ENCODE measurements around the gene RGS16.

The RGS16 gene, protein sequence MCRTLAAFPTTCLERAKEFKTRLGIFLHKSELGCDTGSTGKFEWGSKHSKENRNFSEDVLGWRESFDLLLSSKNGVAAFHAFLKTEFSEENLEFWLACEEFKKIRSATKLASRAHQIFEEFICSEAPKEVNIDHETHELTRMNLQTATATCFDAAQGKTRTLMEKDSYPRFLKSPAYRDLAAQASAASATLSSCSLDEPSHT

DNA sequence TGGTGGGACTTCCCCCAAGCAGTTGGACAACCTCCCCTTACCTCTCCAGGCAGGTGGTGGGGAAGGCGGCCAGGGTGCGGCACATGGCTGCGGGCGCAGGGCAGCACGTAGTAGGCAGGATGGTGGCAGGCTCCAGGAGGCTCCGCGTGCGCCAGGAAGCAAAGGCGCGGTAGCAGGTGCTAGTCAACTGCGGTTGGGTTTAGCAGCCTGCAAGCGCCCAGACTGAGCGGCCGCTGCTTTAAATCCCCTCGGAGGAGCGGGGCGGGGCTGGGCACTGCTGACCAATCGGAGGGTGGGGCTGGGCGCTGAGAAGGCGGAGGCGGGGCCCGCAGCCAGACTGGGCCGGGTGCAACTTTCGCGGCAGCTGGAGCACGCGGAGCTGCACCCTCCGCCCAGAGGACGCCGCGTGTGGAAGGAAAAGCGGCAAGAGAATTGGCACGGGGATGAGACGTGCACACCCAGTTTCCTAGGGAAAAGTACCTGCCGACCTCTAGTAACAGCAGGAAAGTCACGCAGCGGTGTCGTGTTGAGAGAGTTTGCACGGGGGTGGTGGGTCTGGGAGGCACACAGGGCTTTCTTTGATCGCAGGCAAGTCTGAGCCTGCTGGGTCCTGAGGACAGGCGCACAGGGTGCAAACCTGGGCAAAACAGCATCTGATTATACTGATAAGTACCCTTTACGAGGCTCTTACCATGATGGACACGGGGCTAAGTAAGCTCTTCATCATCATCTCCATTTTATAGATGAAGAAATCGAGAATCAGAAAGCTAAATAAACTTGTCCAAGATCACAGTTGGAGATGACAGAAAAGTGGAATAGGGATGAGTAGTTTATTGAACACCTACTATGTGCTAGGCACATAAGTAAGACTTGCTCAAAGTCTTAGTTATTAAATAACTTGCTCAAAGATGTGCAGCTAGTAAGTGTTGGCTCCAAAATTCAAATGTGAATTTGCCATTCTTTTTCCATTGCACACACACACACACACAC lies at the start of gene RGS16:
TSS of gene RGS16 (minus strand) at position 215 of the 990 bp plus-strand sequence. CDS start at position 85, 130 bp downstream.
- peak; percentile 91 for DNase-seq

DNA sequence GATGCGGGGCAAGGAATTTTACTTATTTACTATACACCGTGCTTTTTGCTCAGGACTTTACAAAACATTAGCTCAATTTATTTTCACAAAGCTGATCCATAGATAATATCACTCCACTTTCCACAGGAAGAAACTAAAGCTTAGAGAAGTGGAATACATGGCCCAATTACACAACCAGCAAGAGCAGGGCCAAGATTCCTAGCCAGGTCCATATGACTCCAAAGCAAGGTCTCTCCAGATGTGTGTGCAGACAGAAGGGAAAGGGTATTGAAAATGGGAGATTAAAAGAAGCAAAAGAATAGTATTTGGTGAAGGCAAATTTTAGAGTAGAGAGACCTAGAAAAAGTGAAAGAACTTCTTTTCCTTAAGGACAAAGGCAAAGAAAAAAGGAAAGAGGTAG lies 49.8 kb upstream of the RGS16 start:
- DNase-seq: no peak

DNA sequence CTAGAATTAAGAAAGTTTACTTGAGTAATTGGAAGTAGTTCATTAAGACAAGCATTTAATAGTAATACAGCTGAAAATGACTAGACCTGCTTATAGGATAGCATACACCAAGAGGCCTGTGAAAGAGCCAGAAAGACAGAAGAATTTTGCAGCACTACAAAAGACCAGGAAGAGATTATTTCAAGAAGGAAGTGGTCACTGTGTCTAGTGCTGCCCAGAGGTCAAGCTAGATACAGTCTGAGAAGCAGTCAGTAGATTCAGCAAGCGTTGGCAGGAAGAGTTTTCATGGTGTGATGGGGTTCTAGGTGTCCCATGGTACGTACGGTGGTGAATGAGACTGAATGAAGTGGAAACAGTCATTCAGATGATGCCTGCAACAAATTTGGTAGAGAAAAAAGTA lies 48.7 kb upstream of the RGS16 start:
- DNase-seq: peak; percentile 61

DNA sequence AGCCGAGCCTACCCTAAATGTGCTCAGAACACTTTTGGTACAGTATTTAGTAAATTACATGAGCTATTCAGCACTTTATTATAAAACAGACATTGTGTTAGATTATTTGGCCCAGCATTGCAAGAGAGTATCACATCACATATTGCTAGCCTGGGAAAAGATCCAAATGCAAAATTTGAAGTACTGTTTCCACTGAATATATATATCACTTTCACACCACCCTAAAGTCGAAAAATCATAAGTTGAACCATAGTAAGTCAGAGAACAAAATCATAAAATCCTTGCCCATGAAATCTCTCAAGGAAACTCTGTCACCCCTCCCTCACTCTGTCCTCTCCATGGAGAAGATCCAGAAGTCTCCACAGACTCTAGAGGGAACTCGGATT lies 47.1 kb upstream of the RGS16 start:
- DNase-seq: no peak

DNA sequence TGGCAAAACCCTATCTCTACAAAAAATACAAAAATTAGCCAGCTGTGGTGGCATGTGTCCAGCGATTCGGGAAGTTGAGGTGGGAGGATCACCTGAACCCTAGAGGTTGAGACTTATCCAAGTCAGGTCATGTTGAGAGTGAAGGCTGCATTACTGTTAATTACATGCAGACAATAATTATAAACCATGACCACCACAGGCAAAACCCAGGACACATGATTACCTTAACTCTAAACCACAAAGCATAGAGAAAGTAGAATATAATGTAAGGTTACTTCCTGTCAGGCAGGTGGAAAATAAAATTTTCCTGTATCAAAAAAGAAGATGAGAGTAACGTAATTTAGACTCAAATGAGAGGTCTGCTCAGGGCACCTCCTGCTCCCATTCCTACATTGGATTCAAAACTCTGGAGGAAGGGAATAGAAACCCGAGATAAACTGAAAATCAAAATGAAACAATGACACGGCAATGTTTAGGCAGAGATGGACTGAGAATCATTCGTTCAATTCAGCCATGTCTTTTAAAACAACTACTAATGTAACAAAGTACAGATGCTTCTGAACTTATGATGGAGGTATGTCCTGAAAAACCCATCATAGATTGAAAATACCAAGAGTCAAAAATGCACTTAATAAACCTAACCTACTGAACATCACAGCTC lies 46.6 kb upstream of the RGS16 start:
- no peak for DNase-seq

DNA sequence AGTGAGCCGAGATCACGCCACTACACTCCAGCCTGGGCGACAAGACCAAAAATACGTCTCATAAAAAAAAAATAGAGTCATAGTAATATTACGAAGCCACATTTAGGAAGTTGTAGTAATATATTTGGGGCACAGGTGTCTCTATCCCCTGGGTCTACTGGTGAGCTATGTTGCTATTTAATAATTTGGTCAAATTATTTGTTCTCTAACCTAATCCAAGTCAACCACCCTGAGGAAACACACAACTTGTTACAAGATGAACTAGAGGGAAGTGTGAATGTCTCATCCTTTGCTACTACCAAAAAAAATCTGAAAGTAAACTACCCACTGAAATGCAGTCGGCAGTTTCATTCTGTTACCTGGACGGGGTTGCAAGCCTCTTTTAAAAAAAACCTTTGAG lies 44.9 kb upstream of the RGS16 start:
- no peak for DNase-seq

DNA sequence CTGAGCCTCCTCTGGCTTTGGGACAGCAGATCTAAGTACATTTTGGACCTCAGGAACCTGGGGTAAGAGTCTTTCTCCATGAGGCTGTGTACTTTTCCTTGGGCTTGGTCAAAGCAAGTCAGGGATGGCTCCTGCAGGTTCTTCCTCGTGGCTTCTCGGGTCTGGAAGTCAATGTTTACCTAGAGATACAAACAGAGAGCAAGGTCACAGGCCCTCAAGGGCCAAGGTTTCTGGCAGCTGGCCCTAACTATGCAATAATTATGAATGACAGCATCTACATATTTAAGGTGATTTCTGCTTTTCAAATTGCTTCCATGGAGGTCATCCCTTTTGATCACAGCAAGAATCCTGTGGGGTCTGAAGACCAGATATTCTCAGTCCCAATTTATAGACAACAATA lies 42.5 kb upstream of the RGS16 start:
- DNase-seq: no peak

DNA sequence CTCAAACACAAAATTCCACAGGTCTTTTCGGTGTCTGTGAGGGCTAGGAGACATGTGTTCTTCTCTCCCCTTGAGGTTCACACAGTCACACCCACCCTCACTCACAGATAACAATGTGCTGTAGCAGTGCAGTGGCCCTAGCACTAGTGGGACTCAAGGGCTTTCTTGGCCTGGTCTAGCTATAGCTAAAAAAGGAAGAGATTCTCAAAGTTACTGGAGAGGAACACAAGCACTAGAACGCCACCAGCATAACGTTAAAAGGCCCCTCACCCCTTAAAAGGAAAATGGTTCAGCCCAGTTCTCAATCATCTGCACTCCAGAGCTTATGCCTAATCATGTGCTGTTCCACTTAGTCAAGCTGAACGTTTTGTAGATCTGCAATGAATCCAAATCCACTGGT lies 40.7 kb upstream of the RGS16 start:
- DNase-seq: no peak

DNA sequence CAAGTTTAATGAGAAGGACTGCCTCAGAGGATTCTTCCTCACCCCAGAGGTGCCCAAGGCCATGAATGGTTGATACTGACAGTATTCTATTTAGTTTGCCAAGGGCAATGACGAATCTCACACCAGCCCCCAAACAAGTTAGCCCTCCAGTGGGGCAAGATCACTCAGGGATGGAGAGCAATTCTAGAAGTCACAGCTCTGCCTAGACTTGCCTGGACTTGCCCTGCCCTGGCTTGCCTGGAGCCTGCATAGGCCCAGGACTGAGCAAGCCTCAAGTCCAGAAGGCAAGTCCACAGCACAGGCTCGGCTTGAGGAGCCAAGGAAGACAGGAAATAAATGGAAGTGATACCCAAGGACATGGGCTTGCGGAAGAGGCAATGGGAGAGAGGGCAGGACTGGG lies 39.5 kb upstream of the RGS16 start:
- DNase-seq: no peak

DNA sequence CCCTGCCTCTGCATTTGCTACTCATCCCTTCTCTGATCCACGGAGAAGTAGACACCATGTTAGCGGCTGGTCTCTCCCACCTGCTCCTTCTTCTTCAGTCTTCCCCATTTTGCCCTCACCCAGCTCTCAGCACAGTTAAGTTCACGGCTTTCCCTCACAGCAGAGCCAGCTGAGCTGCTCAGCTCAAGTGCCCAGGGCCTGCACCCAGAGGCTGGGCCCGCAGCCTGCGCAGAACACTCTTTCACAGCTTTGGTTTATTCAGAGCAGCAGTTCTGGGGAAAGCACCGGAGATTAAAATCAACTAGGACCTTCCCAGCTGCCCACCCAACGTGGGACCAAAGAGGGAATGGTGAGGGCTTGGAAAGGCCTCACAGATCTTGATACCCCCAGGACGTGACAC lies 38.3 kb upstream of the RGS16 start:
- DNase-seq: no peak

DNA sequence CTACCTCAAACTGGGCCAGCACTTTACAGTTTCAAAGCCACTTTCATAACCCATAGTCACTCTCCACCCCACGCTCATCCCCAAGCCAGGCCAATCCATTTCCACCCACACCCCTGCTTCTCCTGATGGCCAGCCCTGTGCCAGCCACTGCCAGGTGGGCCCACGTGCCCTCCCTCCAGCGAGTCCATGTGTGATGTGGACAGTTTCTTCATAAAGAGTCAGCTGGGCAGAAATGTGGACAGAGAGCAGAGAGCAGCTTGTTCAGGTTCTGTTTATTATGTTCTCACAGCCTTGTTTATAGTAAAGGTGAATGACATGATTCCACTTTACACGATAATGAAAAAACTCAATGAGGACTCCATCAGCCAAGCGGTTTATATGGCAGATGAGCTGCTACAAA lies 37.4 kb upstream of the RGS16 start:
- no peak for DNase-seq

DNA sequence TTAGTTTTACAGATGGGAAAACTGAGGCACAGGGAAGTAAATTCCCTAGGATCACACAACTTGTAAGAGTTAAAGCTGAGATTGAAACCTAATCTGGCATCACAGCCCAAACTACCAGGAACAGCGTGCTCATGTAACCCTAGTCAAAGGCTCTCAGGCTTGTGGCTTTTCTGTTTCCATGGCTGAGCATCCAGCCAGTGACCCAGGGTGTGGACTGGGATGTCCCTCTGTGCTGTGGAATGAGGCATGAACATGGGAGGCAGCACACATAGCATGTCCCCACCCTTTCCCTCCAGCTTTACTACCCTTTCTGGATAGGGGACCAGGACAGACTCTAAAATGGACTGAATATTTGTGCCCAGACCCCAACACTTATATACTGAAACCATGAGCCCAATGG lies 35.1 kb upstream of the RGS16 start:
- DNase-seq: no peak

DNA sequence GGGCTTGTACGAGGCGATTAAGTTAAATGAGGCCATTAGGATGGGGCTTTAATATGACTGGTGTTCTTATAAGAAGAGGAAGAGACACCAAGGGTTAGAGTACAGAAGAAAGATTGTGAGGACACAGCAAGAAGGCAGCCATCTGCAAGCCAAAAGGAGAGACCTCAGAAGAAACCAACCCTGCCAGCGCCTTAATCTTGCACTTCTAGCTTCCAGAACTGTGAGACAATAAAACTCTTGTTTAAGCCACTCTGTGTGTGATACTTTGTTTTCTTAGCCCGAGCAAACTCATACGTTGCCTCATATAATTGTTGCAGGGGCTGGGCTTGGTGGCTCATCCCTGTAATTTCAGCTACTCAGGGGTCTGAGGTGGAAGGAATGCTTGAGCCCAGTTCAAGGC lies 33.6 kb upstream of the RGS16 start:
- no peak for DNase-seq

DNA sequence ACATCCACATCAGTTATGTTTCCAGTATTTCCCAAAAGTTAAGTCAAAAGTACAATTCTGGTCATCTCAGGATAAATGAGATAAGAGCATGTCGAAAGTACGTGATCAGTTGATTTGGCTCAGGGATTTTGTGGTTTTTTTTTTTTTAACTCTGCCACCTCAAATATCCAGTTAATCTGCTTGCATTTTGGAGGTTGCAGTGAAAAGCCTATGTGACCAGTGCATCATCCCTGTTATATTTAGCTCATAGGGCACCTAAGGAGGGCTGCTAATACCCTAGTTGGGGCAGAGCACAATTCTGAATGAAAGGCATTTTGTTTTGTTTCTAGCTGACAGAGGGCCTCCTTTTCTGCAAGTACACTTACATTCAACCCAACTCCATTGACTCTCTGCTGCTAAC lies 31.7 kb upstream of the RGS16 start:
- DNase-seq: no peak

DNA sequence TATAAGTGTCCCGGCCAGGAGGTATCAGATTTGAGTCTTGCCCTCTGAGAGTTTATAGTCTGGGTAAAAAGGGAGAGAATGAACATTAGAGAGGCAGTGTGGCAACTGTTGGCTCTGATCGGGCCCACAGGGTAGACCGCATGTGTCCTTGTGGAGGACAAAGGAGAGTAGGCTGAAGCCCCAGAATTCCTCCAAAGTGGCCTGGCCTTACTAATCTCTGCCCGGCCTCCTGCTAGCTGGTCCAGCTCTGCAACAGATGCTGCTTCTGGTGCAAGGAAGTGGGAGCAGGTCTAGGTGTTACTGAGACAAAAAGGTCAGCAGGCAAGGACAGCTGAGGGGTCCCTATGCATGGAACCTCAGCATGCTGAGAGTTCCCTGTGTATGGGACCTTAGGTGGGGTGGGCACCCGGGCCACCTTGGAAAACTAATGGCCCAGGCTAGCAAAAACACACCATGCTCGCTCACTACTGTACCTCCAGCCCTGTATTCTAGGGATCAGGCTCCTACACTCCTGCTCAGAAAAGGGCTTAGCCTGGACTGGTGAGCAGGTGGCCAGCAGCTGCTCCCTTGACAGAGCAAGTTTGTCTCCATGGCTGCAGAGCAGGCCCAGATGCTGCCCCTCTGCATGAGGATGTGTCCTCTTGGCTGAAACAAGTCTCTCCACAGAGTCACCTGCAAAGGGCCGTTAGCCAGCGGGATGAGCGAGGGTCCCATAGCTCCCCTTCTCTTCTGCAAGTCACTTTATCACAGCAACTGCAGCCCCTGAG lies 30.3 kb upstream of the RGS16 start:
- DNase-seq: no peak

DNA sequence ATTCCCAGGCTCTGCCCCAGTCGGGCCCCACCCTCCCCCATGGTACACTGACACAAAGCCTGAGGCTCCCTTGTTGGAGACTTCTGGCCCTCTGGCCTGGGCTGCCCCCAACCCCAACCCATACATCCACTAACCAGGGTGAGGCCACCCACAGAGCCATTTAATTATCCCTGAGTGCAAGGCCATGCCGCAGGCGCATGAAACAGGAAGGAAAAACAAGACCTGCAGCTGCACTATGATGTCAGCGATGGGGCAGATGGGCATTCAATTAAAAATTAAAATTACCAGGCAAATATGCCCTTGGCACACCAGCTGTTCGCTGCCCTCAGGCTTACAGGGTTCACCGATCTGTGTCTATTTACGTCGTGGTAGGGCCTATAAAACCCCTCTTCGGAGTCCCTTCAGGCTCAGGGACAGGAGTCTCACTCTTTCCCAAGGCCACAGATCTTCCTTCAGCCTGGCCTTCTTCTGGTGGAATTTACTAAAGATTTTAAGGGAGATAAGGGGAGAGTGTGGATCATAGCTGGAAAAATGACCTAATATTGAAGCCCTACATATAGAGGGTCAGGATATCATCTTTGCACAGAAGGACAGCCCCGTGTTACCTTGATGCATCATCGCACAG lies 29.6 kb upstream of the RGS16 start:
- peak; percentile 47 for DNase-seq

DNA sequence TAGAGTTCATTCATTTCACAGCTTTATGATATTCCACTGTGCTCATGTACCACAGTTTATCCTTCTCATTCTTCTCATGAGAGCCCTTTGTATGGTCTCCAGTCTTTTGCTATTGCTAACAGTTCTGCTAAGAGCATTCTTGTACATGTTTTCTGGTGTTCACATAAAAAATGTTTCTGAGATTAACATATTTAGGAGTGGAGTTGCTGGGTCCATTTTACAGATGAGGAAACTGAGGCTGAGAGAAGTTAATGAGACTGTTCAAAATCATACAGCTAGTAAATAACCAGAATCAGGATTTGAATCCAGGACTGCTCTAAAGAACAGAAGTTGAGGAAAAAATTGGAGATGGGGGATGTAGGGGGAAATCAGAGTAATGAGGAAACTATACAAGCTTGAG lies 28.8 kb upstream of the RGS16 start:
- DNase-seq: no peak

DNA sequence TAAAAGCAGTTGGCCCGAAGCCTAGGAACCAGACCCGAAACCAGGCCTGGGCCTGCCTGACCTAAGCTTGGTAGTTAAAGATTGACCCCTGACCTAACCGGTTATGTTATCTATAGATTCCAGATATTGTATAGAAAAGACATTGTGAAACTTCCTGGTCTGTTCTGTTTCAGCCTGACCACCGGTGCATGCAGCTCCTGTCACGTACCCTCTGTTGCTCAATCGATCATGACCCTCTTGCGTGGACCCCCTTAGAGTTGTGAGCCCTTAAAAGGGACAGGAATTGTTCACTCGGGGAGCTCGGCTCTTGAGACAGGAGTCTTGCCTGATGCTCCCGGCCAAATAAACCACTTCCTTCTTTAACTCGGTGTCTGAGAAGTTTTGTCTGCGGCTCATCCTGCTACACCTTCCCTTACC lies 28.3 kb upstream of the RGS16 start:
- peak; percentile 70 for DNase-seq

DNA sequence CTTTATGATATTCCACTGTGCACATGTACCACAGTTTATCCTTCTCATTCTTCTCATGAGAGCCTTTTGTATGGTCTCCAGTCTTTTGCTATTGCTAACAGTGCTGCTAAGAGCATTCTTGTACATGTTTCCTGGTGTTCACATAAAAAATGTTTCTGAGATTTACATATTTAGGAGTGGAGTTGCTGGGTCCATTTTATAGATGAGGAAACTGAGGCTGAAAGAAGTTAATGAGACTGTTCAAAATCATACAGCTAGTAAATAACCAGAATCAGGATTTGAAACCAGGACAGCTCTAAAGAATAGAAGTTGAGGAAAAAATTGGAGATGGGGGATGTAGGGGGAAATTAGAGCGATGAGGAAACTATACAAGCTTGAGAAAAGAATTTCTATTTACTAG lies 27.8 kb upstream of the RGS16 start:
- no peak for DNase-seq

DNA sequence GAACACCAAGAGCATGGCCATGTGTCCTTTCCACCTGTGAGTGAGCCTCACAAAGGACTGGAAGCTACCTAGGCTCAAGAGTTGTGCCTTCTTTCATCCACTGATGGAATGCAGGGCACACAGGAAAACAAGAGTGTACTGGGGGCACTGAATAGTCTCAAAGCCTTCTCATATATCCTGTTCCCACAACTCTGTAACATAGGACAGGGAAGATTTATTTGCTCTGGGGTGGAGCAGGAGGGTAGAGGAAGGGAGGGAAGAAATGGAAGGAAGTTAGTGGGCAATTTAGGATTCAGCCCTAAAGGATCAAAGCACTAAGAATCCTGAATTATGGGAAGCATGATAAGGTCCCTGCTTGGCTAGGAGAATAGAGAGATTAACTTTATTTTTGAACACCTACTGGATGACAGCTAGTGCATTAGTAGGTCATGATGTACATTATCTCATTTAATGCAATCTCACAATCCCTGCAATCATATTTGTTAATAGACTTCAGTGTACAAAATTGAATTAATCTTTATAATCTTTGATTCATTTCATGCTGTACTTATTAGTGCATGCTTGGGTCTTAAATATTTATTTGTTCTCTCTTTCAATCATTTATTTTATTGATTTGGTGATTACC lies 27.0 kb upstream of the RGS16 start:
- DNase-seq: no peak

DNA sequence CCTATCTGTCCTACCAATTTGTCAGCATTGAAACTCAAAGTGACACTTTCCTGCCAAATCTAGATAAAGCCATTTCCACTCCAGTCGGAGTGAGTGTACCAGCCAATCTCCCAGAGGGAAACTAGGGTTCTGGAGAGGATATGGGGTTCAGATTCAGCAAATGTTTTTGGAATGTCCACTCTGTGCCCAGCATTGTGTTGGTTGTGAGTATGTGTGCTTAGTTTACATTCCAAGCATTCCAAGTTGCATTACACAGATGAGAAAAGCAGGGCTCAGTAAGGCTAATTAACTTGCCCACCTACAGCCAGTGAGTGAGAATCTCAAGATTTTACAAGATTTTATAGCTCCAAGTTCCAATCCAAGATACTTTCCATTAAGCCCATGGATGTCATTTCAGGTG lies 26.4 kb upstream of the RGS16 start:
- DNase-seq: no peak

DNA sequence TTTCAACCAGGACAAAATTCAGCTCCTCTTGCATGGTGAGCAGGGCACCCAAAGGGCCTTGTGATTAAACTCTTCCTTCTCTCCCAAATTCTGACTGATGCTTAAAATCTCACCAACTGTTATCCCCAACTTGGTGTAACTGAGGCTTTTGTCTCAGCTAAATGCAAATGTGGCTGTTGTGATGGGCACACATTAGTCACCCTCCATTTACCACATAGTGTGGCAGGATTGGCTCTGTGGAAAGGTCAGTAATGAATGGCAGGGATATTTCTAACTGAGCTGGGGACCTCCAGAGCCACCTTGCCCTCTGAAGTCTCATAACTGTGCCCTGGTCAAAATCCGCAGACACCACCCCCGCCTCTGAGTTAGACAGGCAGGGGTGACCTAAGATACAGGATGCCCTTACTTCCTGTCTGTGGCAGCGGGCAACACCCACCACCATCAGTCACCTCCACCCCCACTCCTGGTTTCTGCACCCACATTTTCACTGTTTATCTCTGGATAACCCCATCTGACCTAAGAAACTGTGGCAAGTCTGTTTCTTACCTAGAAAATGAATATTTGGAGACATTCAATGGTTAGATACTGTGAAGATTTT lies 25.4 kb upstream of the RGS16 start:
- DNase-seq: peak; percentile 24
